GM23338 (cell line): ENCODE measurements around the gene RMC1. TPM values are rescaled to one million over a fixed set of nuclear protein-coding genes. Genes with fewer than 3 reads are reported as not detected.

ENCODE experiments used
- ATAC-seq: fragments of 200-7000 bp; cut with Tn5 transposase; 3 replicates; pipeline ENCODE4 v1.9.1; 2020
- DNase-seq: peaks from one replicate; pipeline ENCODE4 v3.0.0-alpha.2; 2015; ENCODE audit warnings: low spot score
- H2AFZ ChIP-seq: fragments of 200-600 bp; sonication (generic); 2 replicates; pipeline ENCODE4 v1.8.0; 2016; ENCODE audit warnings: antibody characterized with exemption, mild to moderate bottlenecking, moderate library complexity
- H3F3A ChIP-seq: fragments of 200-600 bp; sonication (generic); replicated peaks from 2 replicates; pipeline ENCODE4 v1.8.0; 2017; ENCODE audit warnings: antibody characterized with exemption, mixed run types, low read depth
- H3K27ac ChIP-seq: fragments of 200-600 bp; sonication (generic); 2 replicates; pipeline ENCODE4 v1.6.1; 2016; ENCODE audit warnings: low read depth
- H3K27me3 ChIP-seq: fragments of 200-600 bp; sonication (generic); 2 replicates; pipeline ENCODE4 v1.8.0; 2016; ENCODE audit warnings: mild to moderate bottlenecking, mixed run types, moderate library complexity; ENCODE audit not compliant: insufficient read depth
- H3K36me3 ChIP-seq: fragments of 200-600 bp; sonication (generic); 2 replicates; pipeline ENCODE4 v1.8.0; 2016; ENCODE audit warnings: mild to moderate bottlenecking; ENCODE audit not compliant: insufficient read depth
- H3K4me1 ChIP-seq: fragments of 200-600 bp; sonication (generic); 2 replicates; pipeline ENCODE4 v1.8.0; 2016; ENCODE audit warnings: mild to moderate bottlenecking, moderate library complexity; ENCODE audit not compliant: insufficient read depth
- H3K4me2 ChIP-seq: fragments of 200-600 bp; sonication (generic); 2 replicates; pipeline ENCODE4 v1.7.1; 2017; ENCODE audit warnings: mixed run types
- H3K4me3 ChIP-seq: fragments of 200-600 bp; sonication (generic); 2 replicates; pipeline ENCODE4 v1.6.1; 2016; ENCODE audit warnings: mixed run types
- H3K79me2 ChIP-seq: fragments of 200-600 bp; sonication (generic); replicated peaks from 2 replicates; pipeline ENCODE4 v1.8.0; 2017; ENCODE audit warnings: mild to moderate bottlenecking; ENCODE audit not compliant: insufficient read depth
- H3K9me2 ChIP-seq: fragments of 200-600 bp; sonication (generic); 2 replicates; pipeline ENCODE4 v1.8.0; 2017; ENCODE audit not compliant: insufficient read depth
- H4K20me1 ChIP-seq: fragments of 200-600 bp; sonication (generic); replicated peaks from 2 replicates; pipeline ENCODE4 v1.8.0; 2017; ENCODE audit warnings: mild to moderate bottlenecking; ENCODE audit not compliant: insufficient read depth
- H3K27ac Mint-ChIP-seq: 2 replicates; pipeline ENCODE4 v1.8.0; 2020; ENCODE audit warnings: inconsistent platforms, mild to moderate bottlenecking, moderate library complexity, mixed read lengths
- H3K27me3 Mint-ChIP-seq: 3 replicates; pipeline ENCODE4 v1.8.0; 2022; ENCODE audit warnings: low read depth, mild to moderate bottlenecking, moderate library complexity, mixed read lengths, inconsistent platforms; ENCODE audit not compliant: insufficient read depth, poor library complexity
- H3K36me3 Mint-ChIP-seq: 3 replicates; pipeline ENCODE4 v1.8.0; 2021; ENCODE audit warnings: low read depth, mild to moderate bottlenecking, inconsistent platforms, moderate library complexity, mixed read lengths
- H3K4me1 Mint-ChIP-seq: 3 replicates; pipeline ENCODE4 v1.8.0; 2020; ENCODE audit warnings: mild to moderate bottlenecking, inconsistent platforms, mixed read lengths
- H3K4me3 Mint-ChIP-seq: 3 replicates; pipeline ENCODE4 v1.8.0; 2021; ENCODE audit warnings: moderate library complexity, mild to moderate bottlenecking, inconsistent platforms, mixed read lengths
- H3K9me3 Mint-ChIP-seq: 3 replicates; pipeline ENCODE4 v1.8.0; 2020; ENCODE audit warnings: moderate library complexity, mild to moderate bottlenecking, inconsistent platforms, mixed read lengths
- CREB1 ChIP-seq: fragments of 250-450 bp; sonication (Bioruptor Pico); IDR thresholded peaks from 2 replicates; pipeline ENCODE4 v1.5.0; 2020; ENCODE audit warnings: low read depth, mild to moderate bottlenecking, moderate library complexity
- EZH2 ChIP-seq: fragments of 200-600 bp; sonication (generic); IDR thresholded peaks from one replicate; pipeline ENCODE4 v1.8.0; 2017; ENCODE audit warnings: antibody characterized with exemption, mild to moderate bottlenecking, low read depth; ENCODE audit not compliant: unreplicated experiment
- EZH2phosphoT487 ChIP-seq: fragments of 200-600 bp; sonication (generic); IDR thresholded peaks from one replicate; pipeline ENCODE4 v1.8.1; 2018; ENCODE audit warnings: antibody characterized with exemption; ENCODE audit not compliant: unreplicated experiment
- JUNB ChIP-seq: IDR thresholded peaks from one replicate; pipeline ENCODE4 v1.6.1; 2016; ENCODE audit warnings: antibody characterized with exemption; ENCODE audit not compliant: unreplicated experiment
- NANOG ChIP-seq: IDR thresholded peaks from 2 replicates; pipeline ENCODE4 v1.6.1; 2016; ENCODE audit warnings: antibody characterized with exemption, borderline replicate concordance
- POLR2AphosphoS5 ChIP-seq: IDR thresholded peaks from 2 replicates; pipeline ENCODE4 v1.6.1; 2016; ENCODE audit warnings: antibody characterized with exemption, low read depth
- STAT1 ChIP-seq: IDR thresholded peaks from one replicate; pipeline ENCODE4 v1.6.1; 2016; ENCODE audit warnings: antibody characterized with exemption; ENCODE audit not compliant: unreplicated experiment
- ZNF114 ChIP-seq: fragments of 250-450 bp; sonication (Bioruptor Pico); IDR thresholded peaks from 2 replicates; pipeline ENCODE4 v1.5.0; 2020; ENCODE audit warnings: mild to moderate bottlenecking, moderate library complexity
- ZNF331 ChIP-seq: fragments of 250-450 bp; sonication (Bioruptor Pico); IDR thresholded peaks from 2 replicates; pipeline ENCODE4 v1.5.0; 2020; ENCODE audit warnings: low read depth, mild to moderate bottlenecking, moderate library complexity
- polyA plus RNA-seq: library from polyadenylated mRNA; unstranded; fragments of >200 nt; fragmentation: Nextera tagmentation; extraction: Ambion mirVana; gene quantifications from 2 replicates; pipeline ENCODE4 v1.2.1, GENCODE V29; 2016
- total RNA-seq: library from RNA; depleted of rRNA; stranded (reverse); fragments of >200 nt; shearing (Covaris generic); gene quantifications from 2 replicates; pipeline ENCODE4 v1.2.3, GENCODE V29; 2014
- TF ChIP-seq, protein P1 (sequence below), 2 experiments: fragments of 200-600 bp in 1 of 2; sonication (generic) in 1 of 2; conservative IDR thresholded peaks; 2 replicates each; pipeline versions ENCODE4 v1.5.1 to v1.6.1; 2016 to 2017; ENCODE audit warnings: antibody characterized with exemption in 2 of 2, low read depth in 2 of 2, mild to moderate bottlenecking in 2 of 2, moderate library complexity in 1 of 2
- TF ChIP-seq, protein P2 (sequence below): IDR thresholded peaks from one replicate; pipeline ENCODE4 v1.6.1; 2018; ENCODE audit warnings: antibody characterized with exemption; ENCODE audit not compliant: unreplicated experiment
- TF ChIP-seq, protein P3 (sequence below): IDR thresholded peaks from 2 replicates; pipeline ENCODE4 v1.6.1; 2016; ENCODE audit warnings: antibody characterized with exemption
- TF ChIP-seq, protein P4 (sequence below): fragments of 250-450 bp; sonication (Bioruptor Pico); IDR thresholded peaks from 2 replicates; pipeline ENCODE4 v1.5.0; 2020; ENCODE audit warnings: mild to moderate bottlenecking, moderate library complexity

The RMC1 gene
- total and polyA plus RNA-seq, 2 experiments from 2014 or later, result 18.9 to 24.6 TPM

DNA sequence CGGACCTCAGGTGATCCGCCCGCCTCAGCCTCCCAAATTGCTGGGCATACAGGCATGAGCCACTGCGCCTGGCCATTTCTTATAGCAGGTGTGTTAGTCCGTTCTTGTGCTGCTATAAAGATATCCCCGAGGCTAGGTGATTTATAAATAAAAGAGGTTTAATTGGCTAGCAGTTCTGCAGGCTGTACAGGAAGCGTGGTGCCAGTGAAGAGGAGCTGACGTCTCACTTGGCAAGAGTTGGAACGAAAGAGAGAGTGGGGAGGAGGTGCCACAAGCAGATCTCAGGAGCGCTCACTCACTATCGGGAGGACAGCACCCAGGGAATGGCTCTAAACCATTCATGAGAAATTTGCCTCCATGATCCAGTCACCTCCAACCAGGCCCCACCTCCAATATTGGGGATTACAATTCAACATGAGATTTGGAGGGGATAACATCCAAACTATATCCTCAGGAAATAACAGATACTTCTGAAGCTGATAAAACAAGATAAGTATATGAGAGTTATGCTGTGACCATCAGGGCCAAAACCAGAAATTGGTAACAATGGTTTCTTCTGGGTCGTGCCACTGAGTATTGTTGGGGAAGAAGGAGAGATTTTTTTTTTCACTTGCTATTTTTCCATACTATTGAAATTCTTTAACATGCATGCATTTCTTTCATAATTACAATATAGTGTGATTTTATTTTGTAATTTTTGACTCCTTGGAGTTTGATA lies 7.4 kb upstream of the RMC1 start:
- no peak for ATAC-seq
- Mint-ChIP-seq H3K36me3 (no peaks in the 10 kb centered on the region), H3K27ac (no peak overlapping the region), H3K4me1 (no peaks in the 10 kb centered on the region), H3K9me3 (no peaks in the 10 kb centered on the region; the same call in 2 of the 3 replicates), H3K4me3 (no peak overlapping the region), H3K27me3 (peaks cover 6% of the 10 kb centered on the region)
- Histone ChIP-seq H3K79me2 (no peaks in the 10 kb centered on the region), H3K27me3 (no peaks in the 10 kb centered on the region), H3K4me2 (no peak overlapping the region), H2AFZ (peak overlapping the region; percentile 59; the same call in 1 of the 2 replicates), H3K4me3 (no peak overlapping the region), H3K9me2 (no peaks in the 10 kb centered on the region), H3F3A (no peaks in the 10 kb centered on the region), H4K20me1 (no peaks in the 10 kb centered on the region), H3K4me1 (no peaks in the 10 kb centered on the region), H3K27ac (no peak overlapping the region), H3K36me3 (no peaks in the 10 kb centered on the region)
- DNase-seq, result no peak
- TF ChIP-seq JUNB, result no peak
- no peak for TF ChIP-seq ZNF114 (CRISPR knock-in tag)
- TF ChIP-seq EZH2, result no peak
- TF ChIP-seq POLR2AphosphoS5, result no peak
- TF ChIP-seq, protein P1, sequence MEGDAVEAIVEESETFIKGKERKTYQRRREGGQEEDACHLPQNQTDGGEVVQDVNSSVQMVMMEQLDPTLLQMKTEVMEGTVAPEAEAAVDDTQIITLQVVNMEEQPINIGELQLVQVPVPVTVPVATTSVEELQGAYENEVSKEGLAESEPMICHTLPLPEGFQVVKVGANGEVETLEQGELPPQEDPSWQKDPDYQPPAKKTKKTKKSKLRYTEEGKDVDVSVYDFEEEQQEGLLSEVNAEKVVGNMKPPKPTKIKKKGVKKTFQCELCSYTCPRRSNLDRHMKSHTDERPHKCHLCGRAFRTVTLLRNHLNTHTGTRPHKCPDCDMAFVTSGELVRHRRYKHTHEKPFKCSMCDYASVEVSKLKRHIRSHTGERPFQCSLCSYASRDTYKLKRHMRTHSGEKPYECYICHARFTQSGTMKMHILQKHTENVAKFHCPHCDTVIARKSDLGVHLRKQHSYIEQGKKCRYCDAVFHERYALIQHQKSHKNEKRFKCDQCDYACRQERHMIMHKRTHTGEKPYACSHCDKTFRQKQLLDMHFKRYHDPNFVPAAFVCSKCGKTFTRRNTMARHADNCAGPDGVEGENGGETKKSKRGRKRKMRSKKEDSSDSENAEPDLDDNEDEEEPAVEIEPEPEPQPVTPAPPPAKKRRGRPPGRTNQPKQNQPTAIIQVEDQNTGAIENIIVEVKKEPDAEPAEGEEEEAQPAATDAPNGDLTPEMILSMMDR (conservative IDR thresholded peaks at IDR 0.05; ENCODE audit: low read depth in 2 of 2), result no peak
- TF ChIP-seq, protein P2, sequence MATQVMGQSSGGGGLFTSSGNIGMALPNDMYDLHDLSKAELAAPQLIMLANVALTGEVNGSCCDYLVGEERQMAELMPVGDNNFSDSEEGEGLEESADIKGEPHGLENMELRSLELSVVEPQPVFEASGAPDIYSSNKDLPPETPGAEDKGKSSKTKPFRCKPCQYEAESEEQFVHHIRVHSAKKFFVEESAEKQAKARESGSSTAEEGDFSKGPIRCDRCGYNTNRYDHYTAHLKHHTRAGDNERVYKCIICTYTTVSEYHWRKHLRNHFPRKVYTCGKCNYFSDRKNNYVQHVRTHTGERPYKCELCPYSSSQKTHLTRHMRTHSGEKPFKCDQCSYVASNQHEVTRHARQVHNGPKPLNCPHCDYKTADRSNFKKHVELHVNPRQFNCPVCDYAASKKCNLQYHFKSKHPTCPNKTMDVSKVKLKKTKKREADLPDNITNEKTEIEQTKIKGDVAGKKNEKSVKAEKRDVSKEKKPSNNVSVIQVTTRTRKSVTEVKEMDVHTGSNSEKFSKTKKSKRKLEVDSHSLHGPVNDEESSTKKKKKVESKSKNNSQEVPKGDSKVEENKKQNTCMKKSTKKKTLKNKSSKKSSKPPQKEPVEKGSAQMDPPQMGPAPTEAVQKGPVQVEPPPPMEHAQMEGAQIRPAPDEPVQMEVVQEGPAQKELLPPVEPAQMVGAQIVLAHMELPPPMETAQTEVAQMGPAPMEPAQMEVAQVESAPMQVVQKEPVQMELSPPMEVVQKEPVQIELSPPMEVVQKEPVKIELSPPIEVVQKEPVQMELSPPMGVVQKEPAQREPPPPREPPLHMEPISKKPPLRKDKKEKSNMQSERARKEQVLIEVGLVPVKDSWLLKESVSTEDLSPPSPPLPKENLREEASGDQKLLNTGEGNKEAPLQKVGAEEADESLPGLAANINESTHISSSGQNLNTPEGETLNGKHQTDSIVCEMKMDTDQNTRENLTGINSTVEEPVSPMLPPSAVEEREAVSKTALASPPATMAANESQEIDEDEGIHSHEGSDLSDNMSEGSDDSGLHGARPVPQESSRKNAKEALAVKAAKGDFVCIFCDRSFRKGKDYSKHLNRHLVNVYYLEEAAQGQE, result no peak
- TF ChIP-seq, protein P3, sequence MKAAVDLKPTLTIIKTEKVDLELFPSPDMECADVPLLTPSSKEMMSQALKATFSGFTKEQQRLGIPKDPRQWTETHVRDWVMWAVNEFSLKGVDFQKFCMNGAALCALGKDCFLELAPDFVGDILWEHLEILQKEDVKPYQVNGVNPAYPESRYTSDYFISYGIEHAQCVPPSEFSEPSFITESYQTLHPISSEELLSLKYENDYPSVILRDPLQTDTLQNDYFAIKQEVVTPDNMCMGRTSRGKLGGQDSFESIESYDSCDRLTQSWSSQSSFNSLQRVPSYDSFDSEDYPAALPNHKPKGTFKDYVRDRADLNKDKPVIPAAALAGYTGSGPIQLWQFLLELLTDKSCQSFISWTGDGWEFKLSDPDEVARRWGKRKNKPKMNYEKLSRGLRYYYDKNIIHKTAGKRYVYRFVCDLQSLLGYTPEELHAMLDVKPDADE, result no peak
- TF ChIP-seq NANOG, result no peak
- TF ChIP-seq ZNF331 (CRISPR knock-in tag), result no peak
- TF ChIP-seq, protein P4, sequence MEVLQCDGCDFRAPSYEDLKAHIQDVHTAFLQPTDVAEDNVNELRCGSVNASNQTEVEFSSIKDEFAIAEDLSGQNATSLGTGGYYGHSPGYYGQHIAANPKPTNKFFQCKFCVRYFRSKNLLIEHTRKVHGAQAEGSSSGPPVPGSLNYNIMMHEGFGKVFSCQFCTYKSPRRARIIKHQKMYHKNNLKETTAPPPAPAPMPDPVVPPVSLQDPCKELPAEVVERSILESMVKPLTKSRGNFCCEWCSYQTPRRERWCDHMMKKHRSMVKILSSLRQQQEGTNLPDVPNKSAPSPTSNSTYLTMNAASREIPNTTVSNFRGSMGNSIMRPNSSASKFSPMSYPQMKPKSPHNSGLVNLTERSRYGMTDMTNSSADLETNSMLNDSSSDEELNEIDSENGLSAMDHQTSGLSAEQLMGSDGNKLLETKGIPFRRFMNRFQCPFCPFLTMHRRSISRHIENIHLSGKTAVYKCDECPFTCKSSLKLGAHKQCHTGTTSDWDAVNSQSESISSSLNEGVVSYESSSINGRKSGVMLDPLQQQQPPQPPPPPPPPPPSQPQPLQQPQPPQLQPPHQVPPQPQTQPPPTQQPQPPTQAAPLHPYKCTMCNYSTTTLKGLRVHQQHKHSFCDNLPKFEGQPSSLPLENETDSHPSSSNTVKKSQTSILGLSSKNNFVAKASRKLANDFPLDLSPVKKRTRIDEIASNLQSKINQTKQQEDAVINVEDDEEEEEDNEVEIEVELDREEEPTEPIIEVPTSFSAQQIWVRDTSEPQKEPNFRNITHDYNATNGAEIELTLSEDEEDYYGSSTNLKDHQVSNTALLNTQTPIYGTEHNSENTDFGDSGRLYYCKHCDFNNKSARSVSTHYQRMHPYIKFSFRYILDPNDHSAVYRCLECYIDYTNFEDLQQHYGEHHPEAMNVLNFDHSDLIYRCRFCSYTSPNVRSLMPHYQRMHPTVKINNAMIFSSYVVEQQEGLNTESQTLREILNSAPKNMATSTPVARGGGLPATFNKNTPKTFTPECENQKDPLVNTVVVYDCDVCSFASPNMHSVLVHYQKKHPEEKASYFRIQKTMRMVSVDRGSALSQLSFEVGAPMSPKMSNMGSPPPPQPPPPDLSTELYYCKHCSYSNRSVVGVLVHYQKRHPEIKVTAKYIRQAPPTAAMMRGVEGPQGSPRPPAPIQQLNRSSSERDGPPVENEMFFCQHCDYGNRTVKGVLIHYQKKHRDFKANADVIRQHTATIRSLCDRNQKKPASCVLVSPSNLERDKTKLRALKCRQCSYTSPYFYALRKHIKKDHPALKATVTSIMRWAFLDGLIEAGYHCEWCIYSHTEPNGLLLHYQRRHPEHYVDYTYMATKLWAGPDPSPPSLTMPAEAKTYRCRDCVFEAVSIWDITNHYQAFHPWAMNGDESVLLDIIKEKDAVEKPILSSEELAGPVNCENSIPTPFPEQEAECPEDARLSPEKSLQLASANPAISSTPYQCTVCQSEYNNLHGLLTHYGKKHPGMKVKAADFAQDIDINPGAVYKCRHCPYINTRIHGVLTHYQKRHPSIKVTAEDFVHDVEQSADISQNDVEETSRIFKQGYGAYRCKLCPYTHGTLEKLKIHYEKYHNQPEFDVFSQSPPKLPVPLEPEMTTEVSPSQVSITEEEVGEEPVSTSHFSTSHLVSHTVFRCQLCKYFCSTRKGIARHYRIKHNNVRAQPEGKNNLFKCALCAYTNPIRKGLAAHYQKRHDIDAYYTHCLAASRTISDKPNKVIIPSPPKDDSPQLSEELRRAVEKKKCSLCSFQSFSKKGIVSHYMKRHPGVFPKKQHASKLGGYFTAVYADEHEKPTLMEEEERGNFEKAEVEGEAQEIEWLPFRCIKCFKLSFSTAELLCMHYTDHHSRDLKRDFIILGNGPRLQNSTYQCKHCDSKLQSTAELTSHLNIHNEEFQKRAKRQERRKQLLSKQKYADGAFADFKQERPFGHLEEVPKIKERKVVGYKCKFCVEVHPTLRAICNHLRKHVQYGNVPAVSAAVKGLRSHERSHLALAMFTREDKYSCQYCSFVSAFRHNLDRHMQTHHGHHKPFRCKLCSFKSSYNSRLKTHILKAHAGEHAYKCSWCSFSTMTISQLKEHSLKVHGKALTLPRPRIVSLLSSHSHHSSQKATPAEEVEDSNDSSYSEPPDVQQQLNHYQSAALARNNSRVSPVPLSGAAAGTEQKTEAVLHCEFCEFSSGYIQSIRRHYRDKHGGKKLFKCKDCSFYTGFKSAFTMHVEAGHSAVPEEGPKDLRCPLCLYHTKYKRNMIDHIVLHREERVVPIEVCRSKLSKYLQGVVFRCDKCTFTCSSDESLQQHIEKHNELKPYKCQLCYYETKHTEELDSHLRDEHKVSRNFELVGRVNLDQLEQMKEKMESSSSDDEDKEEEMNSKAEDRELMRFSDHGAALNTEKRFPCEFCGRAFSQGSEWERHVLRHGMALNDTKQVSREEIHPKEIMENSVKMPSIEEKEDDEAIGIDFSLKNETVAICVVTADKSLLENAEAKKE (CRISPR knock-in tag), result no peak
- no peak for TF ChIP-seq STAT1
- no peak for TF ChIP-seq CREB1
- TF ChIP-seq EZH2phosphoT487, result no peak
